Mesenchymal stem cell (in vitro differentiated cells and primary cell): ENCODE results near the gene ADRM1.

ENCODE experiments used
- DNase-seq: peaks from one replicate; pipeline ENCODE4 v3.0.0-alpha.2; 2013
- H2AFZ ChIP-seq: one replicate; pipeline ENCODE4 v1.6.1; 2013; ENCODE audit warnings: low read depth, mild to moderate bottlenecking, control low read depth, inconsistent platforms, low read length, moderate library complexity
- H2AK5ac ChIP-seq: 2 replicates; pipeline ENCODE4 v1.6.1; 2013; ENCODE audit warnings: low read length, moderate library complexity, mild to moderate bottlenecking, inconsistent platforms; ENCODE audit not compliant: severe bottlenecking
- H2BK120ac ChIP-seq: one replicate; pipeline ENCODE4 v1.6.1; 2013; ENCODE audit warnings: low read depth, mild to moderate bottlenecking, inconsistent platforms, low read length, moderate library complexity
- H2BK12ac ChIP-seq, 2 experiments: one replicate each; pipeline ENCODE4 v1.6.1; 2013; ENCODE audit warnings: inconsistent platforms in 2 of 2, low read length in 2 of 2, mild to moderate bottlenecking in 2 of 2, moderate library complexity in 2 of 2, control low read depth in 1 of 2
- H2BK15ac ChIP-seq: one replicate; pipeline ENCODE4 v1.6.1; 2013; ENCODE audit warnings: mild to moderate bottlenecking, low read depth, inconsistent platforms; ENCODE audit not compliant: poor library complexity, severe bottlenecking
- H2BK5ac ChIP-seq: 2 replicates; pipeline ENCODE4 v1.6.1; 2013; ENCODE audit warnings: low read depth, mild to moderate bottlenecking, low read length, control low read depth, inconsistent platforms; ENCODE audit not compliant: poor library complexity, severe bottlenecking
- H3K14ac ChIP-seq, 2 experiments: one replicate each; pipeline ENCODE4 v1.6.1; 2013; ENCODE audit warnings: inconsistent platforms in 2 of 2, low read length in 2 of 2, control low read depth in 1 of 2, mild to moderate bottlenecking in 1 of 2, moderate library complexity in 1 of 2
- H3K18ac ChIP-seq, 2 experiments: one replicate each; pipeline ENCODE4 v1.6.1; 2013; ENCODE audit warnings: inconsistent platforms in 2 of 2, low read length in 2 of 2, control low read depth in 1 of 2, low read depth in 1 of 2, mild to moderate bottlenecking in 1 of 2
- H3K23ac ChIP-seq, 2 experiments: one replicate each; pipeline ENCODE4 v1.6.1; 2013; ENCODE audit warnings: inconsistent platforms in 2 of 2, low read length in 2 of 2, mild to moderate bottlenecking in 2 of 2, moderate library complexity in 2 of 2, control low read depth in 1 of 2
- H3K27ac ChIP-seq: 2 replicates; pipeline ENCODE4 v1.5.1; 2013; ENCODE audit warnings: mild to moderate bottlenecking, moderate library complexity, low read length, control low read depth, inconsistent platforms; ENCODE audit not compliant: poor library complexity, severe bottlenecking
- H3K27me3 ChIP-seq, 2 experiments: 2 replicates each; pipeline versions ENCODE4 v1.6.1 to v1.7.0; 2013; ENCODE audit warnings: low read length in 2 of 2, mild to moderate bottlenecking in 2 of 2, moderate library complexity in 2 of 2, control low read depth in 1 of 2, inconsistent platforms in 1 of 2; ENCODE audit not compliant: control insufficient read depth in 1 of 2, insufficient read depth in 1 of 2
- H3K36me3 ChIP-seq, 2 experiments: 2 replicates each; pipeline versions ENCODE4 v1.6.1 to v1.7.0; 2013; ENCODE audit warnings: low read length in 2 of 2, control low read depth in 1 of 2, inconsistent platforms in 1 of 2, low read depth in 1 of 2, mild to moderate bottlenecking in 1 of 2; ENCODE audit not compliant: insufficient read depth in 2 of 2, control insufficient read depth in 1 of 2
- H3K4ac ChIP-seq, 2 experiments: one replicate each; pipeline ENCODE4 v1.6.1; 2013; ENCODE audit warnings: inconsistent platforms in 2 of 2, low read length in 2 of 2, mild to moderate bottlenecking in 2 of 2, moderate library complexity in 2 of 2, control low read depth in 1 of 2, low read depth in 1 of 2
- H3K4me1 ChIP-seq: 2 replicates; pipeline ENCODE4 v1.6.1; 2013; ENCODE audit warnings: low read depth, low read length, control low read depth; ENCODE audit not compliant: control insufficient read depth, insufficient read depth
- H3K4me2 ChIP-seq: 2 replicates; pipeline ENCODE4 v1.6.1; 2013; ENCODE audit warnings: low read length, mild to moderate bottlenecking, inconsistent platforms; ENCODE audit not compliant: poor library complexity, severe bottlenecking
- H3K4me3 ChIP-seq, 2 experiments: 2 replicates each; pipeline versions ENCODE4 v1.5.1 to v1.7.0; 2013; ENCODE audit warnings: low read length in 2 of 2, mild to moderate bottlenecking in 2 of 2, control low read depth in 1 of 2, low read depth in 1 of 2; ENCODE audit not compliant: insufficient read depth in 1 of 2
- H3K79me1 ChIP-seq: replicated peaks from 2 replicates; pipeline ENCODE4 v1.6.1; 2013; ENCODE audit warnings: mild to moderate bottlenecking, control low read depth, low read length, inconsistent platforms; ENCODE audit not compliant: poor library complexity, severe bottlenecking
- H3K9ac ChIP-seq: 2 replicates; pipeline ENCODE4 v1.7.0; 2013; ENCODE audit warnings: mild to moderate bottlenecking, low read length, moderate library complexity
- H3K9me3 ChIP-seq: 2 replicates; pipeline ENCODE4 v1.7.0; 2013; ENCODE audit warnings: mild to moderate bottlenecking, low read length; ENCODE audit not compliant: control insufficient read depth
- H4K8ac ChIP-seq: one replicate; pipeline ENCODE4 v1.6.1; 2013; ENCODE audit warnings: inconsistent platforms, mild to moderate bottlenecking, low read length, moderate library complexity
- H4K91ac ChIP-seq: one replicate; pipeline ENCODE4 v1.6.1; 2013; ENCODE audit warnings: mild to moderate bottlenecking, low read length, inconsistent platforms
- WGBS: methylation state at CpG from one replicate; pipeline ENCODE4 v1.1.7; 2013; ENCODE audit warnings: mixed read lengths; 5-methylcytosine and 5-hydroxymethylcytosine counted together

Gene ADRM1

DNA sequence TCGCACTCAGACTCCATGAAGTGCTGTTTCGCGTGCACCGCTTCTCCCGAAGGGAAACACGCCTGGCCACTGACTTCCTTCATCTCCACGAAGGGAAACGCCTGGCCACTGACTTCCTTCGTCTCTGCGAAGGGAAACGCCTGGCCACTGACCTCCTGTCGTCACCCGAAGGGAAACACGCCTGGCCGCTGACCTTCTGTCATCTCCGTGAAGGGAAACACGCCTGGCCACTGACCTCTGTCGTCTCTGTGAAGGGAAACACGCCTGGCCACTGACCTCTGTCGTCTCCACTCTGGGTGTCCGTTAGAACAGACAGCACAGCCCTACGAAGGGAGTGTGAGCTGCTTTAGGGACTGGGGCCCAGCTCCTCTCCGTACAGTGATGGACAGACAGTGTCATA is 17.1 kb upstream of the ADRM1 start:
- Histone ChIP-seq H3K4me1 (no peaks in the 10 kb centered on the region), H4K91ac (no peak overlapping the region), H3K27ac (no peak overlapping the region), H2AK5ac (no peak overlapping the region), H3K14ac (no peak overlapping the region), H2BK12ac (no peak overlapping the region), H3K36me3 (peaks cover 85 to 86% of the 10 kb centered on the region in 2 experiments), H2BK15ac (no peak overlapping the region), H3K18ac (no peak overlapping the region), H3K4ac (no peak overlapping the region), H3K4me2 (no peak overlapping the region), H3K27me3 (no peaks in the 10 kb centered on the region), H2AFZ (no peak overlapping the region), H4K8ac (no peak overlapping the region), H3K9ac (no peak overlapping the region), H3K79me1 (peaks cover 13% of the 10 kb centered on the region), H3K4me3 (no peak overlapping the region), H3K9me3 (no peaks in the 10 kb centered on the region), H3K23ac (no peak overlapping the region), H2BK120ac (no peak overlapping the region), H2BK5ac (no peak overlapping the region)
- DNase-seq: no peak
- WGBS: 82% methylated on average over 23 of the region's 23 CpGs

GRCh38 chr20:62286493-62287064 is 16.2 kb upstream of the ADRM1 start:
- Histone ChIP-seq H3K23ac (no peak overlapping the region), H2BK5ac (no peak overlapping the region), H3K14ac (no peak overlapping the region), H3K4ac (no peak overlapping the region), H4K8ac (no peak overlapping the region), H3K9me3 (no peaks in the 10 kb centered on the region), H3K4me3 (no peak overlapping the region), H3K9ac (no peak overlapping the region), H3K27ac (no peak overlapping the region), H4K91ac (peak overlapping the region; percentile 49), H3K27me3 (no peaks in the 10 kb centered on the region), H3K4me1 (no peaks in the 10 kb centered on the region), H3K18ac (no peak overlapping the region), H3K36me3 (peaks cover 84 to 86% of the 10 kb centered on the region in 2 experiments), H2BK15ac (no peak overlapping the region), H2AK5ac (no peak overlapping the region), H3K4me2 (no peak overlapping the region), H2AFZ (no peak overlapping the region), H2BK120ac (no peak overlapping the region), H3K79me1 (peaks cover 13% of the 10 kb centered on the region), H2BK12ac (no peak overlapping the region)
- DNase-seq: no peak
- WGBS: 95% methylated on average over 25 of the region's 25 CpGs

DNA sequence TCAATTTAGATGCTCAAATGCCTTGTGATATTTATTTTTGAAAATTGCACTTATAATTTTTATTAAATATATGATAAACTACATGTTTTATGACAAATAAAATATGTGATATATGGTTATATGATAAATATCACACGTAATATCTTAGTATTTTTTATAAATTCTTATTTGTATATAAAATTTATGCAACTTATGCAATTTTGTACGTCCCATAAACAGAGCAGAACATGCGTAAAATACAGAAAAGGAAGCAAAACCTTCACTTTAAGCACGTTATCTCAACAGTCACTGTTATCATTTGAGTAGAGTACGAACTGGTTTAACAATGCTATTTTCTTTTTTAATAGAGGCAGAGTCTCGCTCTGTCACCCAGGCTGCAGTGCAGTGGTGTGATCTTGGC is 15.7 kb upstream of the ADRM1 start:
- 98% methylated on average over 5 of the region's 6 CpGs for WGBS
- Histone ChIP-seq H3K9ac (no peak overlapping the region), H3K79me1 (peaks cover 12% of the 10 kb centered on the region), H3K18ac (no peak overlapping the region), H3K9me3 (no peaks in the 10 kb centered on the region), H3K4me1 (no peaks in the 10 kb centered on the region), H4K91ac (no peak overlapping the region), H2BK5ac (no peak overlapping the region), H2BK15ac (no peak overlapping the region), H2AFZ (no peak overlapping the region), H3K27me3 (no peaks in the 10 kb centered on the region), H3K14ac (no peak overlapping the region), H3K27ac (no peak overlapping the region), H3K4me3 (no peak overlapping the region), H3K23ac (no peak overlapping the region), H3K4me2 (no peak overlapping the region), H3K36me3 (peaks cover 82 to 86% of the 10 kb centered on the region in 2 experiments), H2AK5ac (no peak overlapping the region), H2BK120ac (no peak overlapping the region), H4K8ac (no peak overlapping the region), H3K4ac (no peak overlapping the region), H2BK12ac (no peak overlapping the region)
- no peak for DNase-seq

- no peaks in the 10 kb centered on the region for H3K9me3 ChIP-seq
- 96% methylated on average over 12 of the region's 12 CpGs for WGBS
- no peak overlapping the region for H3K4me2 ChIP-seq
- no peak overlapping the region for H3K27ac ChIP-seq
- H3K27me3 ChIP-seq: no peaks in the 10 kb centered on the region
- DNase-seq: no peak
- no peak overlapping the region for H3K9ac ChIP-seq
- H2AK5ac ChIP-seq: no peak overlapping the region
- no peak overlapping the region for H4K91ac ChIP-seq
- H3K4ac ChIP-seq: no peak overlapping the region
- peaks cover 10% of the 10 kb centered on the region for H3K79me1 ChIP-seq
- no peak overlapping the region for H3K14ac ChIP-seq
- no peak overlapping the region for H3K23ac ChIP-seq
- no peak overlapping the region for H3K18ac ChIP-seq
- H2BK15ac ChIP-seq: no peak overlapping the region
- no peak overlapping the region for H2AFZ ChIP-seq
- no peak overlapping the region for H3K4me3 ChIP-seq
- H2BK120ac ChIP-seq: no peak overlapping the region
- no peak overlapping the region for H2BK12ac ChIP-seq
- peaks cover 76 to 82% of the 10 kb centered on the region in 2 experiments for H3K36me3 ChIP-seq
- no peaks in the 10 kb centered on the region for H3K4me1 ChIP-seq
- H4K8ac ChIP-seq: no peak overlapping the region
- no peak overlapping the region for H2BK5ac ChIP-seq
Measured at GRCh38 chr20:62287759-62288534, 14.8 kb upstream of the ADRM1 start.
